RCC 7860 (cell line): ENCODE results near the gene ANKRD12.

ENCODE experiments used
- DNase-seq: peaks from one replicate; pipeline ENCODE4 v3.0.0-alpha.2; 2015; ENCODE audit warnings: low spot score
- FAIRE-seq: peaks from 2 replicates; lab custom pipeline; 2012; peaks lifted over from hg19 to GRCh38; lab: Jason Lieb, UNC

The ANKRD12 gene

GRCh38 chr18:9105420-9105819, 31.2 kb upstream of the ANKRD12 start:
- FAIRE-seq (no peak), DNase-seq (no peak)

DNA sequence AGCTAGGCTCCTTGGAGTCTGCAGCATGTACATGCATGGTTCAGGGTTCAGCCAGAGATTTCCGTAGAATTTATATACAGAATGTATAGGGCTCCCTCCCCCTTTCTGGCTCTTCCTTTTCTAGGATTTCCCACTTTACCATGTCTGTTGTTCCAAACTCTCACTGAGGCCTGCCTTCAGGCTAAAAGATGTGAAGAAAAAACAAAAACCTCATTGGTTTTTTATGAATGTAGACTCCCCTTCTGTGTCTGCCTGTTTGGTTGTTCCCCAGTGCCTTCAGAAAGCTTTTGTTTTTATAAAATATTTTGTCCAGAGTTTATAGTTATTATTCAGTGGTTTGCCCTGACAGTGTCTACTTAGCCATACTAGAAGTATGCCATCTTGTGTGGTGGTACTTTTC, 30.5 kb upstream of the ANKRD12 start:
- DNase-seq (no peak), FAIRE-seq (no peak)

- no peak for FAIRE-seq
- DNase-seq, result no peak
Measured at GRCh38 chr18:9106800-9107584, 29.6 kb upstream of the ANKRD12 start.

DNA sequence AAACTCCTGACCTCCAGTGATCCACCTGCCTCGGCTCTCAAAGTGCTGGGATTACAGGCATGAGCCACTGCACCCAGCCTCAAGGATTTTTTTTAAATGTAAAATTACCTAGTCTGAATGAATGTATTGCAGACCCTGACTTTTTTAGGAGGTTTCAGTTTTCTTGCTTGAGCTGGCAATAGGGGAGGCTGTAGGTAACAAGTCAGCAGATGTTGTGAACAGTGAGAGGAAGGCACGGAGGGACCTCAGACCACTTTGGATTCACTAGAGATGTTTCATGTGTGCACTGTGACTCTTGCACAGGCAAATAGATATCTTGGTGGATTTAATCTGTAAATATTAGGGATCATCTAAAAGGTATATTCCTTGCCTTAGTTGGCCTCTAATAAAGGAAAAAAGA, 27.7 kb upstream of the ANKRD12 start:
- FAIRE-seq, result no peak
- DNase-seq, result no peak

DNA sequence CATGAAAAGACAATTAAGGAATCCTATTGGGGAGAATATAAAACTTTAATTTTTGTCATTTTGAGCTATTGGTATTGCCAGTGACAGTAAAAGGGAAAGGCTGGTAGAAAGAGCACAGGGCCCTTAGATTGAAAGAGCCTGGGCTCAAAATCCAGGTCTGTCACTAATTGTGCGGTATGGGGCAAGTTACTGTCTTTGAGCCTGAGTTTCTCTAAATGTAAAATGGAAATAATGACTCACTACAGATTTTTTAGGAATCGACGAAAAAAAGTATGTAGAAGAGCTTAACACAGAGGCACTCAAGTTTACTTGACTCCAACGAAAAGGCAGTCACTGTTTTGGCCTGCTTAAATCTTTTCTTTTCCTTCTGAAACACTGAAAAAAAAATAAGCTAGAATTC, 27.1 kb upstream of the ANKRD12 start:
- no peak for FAIRE-seq
- DNase-seq, result no peak

- FAIRE-seq (no peak), DNase-seq (no peak)
Measured at GRCh38 chr18:9113468-9114149, 23.0 kb upstream of the ANKRD12 start.

DNA sequence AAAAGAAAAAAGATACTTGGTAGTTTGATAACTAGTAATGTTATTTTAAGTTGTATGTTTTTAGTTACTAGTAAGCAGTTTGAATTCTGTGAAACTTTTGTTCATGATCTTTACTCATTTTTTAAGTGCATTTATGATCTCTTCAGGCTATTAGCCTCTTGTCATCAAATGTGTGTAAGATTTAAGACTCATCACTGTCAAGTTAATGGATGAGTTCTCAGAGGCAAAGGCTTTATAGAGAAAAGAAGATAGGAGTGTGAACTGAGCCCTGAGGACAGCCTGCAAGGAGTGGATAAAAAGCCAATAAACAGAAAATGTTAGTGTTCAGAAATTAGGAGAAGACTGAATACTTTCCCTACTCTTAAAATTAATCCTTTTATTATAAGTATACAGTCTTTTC, 20.6 kb upstream of the ANKRD12 start:
- DNase-seq, result no peak
- FAIRE-seq, result peak; percentile 17

DNA sequence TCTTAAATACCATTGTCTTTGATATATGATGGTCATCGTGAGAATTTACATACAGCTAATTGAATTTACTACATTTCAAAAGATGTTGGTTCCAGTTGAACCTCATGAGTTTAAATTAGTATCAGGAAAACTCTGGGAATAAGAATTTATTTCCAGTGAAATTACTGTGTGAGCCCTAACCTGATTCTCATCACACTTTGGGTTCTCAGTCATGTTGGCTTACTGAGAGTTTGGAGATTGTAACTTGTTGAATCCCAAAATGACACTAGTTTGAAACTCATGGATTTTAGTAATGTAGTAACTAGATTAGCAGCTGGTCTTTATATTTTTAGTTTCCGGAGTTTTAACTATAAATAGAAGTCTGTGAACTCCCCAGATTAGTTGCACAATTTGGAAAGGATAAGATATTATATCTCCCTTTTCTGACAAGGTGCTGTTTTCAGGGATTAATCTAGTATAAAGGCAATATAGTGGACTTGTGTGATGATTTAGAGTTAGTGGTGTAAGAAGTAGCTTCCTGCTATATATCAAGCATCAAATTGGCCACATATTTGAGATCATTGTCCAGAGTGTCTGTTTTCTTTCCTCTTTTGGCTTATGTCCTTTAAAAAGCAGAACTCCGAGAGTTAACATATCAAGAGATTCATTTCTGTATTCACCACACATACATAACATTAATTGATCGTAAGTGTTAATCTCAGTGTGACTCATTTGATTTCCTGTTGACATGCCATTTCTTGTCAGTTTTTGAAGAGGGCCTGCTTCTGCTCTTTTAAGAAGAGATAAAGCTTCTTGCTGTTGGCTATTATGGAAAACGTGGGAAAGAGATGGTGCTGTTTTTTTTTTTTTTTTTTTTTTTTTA, 18.4 kb upstream of the ANKRD12 start:
- DNase-seq, result no peak
- no peak for FAIRE-seq

DNA sequence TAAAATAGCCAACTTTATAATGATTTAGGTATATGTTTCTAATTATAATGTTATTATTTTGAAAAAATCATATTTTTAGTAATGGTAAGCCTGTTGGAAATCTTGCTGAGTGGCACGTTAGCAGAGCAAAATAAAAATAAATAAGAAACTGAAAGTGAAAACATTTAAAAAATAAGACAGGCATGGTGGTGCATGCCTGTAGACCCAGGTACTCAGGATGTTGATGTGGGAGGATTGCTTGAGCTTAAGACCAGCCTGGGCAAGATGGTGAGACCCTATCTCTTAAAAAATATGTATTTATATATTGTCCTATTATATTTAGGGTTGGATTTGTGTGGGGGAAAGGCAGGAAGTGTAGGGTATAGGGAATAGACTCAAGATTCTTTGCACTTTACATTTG, 15.8 kb upstream of the ANKRD12 start:
- FAIRE-seq (no peak), DNase-seq (no peak)

DNA sequence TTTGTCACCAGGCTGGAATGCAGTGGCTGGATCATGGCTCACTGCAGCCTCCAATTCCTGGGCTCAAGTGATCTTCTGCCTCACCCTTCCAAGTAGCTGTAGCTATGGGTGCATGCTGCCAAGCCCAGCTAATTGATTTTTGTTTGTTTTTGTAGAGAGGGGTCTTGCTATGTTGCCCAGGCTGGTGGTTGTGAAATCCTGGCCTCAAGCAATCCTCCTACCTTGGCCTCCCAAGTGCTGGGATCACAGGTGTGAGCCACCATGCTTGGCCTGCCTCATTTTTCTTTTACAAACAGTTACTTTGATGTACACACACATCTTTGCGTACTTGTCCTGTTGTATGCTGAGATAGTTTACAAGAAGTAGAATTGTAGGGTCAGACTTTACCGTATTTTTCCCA, 13.1 kb upstream of the ANKRD12 start:
- FAIRE-seq, result no peak

DNA sequence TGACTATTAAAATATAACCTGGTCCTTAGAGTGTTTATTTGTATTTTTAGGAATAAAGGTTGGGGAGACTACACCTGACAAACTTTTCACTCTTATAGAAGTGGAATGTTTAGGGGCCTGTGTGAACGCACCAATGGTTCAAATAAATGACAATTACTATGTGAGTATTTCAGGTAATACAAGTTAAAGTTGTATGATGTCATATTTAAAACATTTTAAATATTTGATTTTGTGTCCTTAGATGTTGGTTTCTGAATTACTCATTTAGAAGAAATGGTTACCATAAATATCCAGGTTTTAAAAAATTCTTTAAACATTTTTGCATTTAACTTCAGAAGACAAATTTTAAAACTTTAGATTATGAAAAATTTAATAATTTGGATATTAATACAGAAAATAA, 11.8 kb upstream of the ANKRD12 start:
- FAIRE-seq, result peak; percentile 60
- no peak for DNase-seq

More for the DNA sequence above, 13.1 kb upstream of the ANKRD12 start:
- DNase-seq, result no peak

- FAIRE-seq, result no peak
- no peak for DNase-seq
Measured at GRCh38 chr18:9126337-9126736, 10.2 kb upstream of the ANKRD12 start.

GRCh38 chr18:9130195-9130594, 6.4 kb upstream of the ANKRD12 start:
- DNase-seq, result no peak
- no peak for FAIRE-seq

- DNase-seq, result no peak
- no peak for FAIRE-seq
Measured at GRCh38 chr18:9130806-9131205, 5.8 kb upstream of the ANKRD12 start.

- FAIRE-seq, result no peak
- DNase-seq, result no peak
Measured at GRCh38 chr18:9132628-9133027, 4.0 kb upstream of the ANKRD12 start.

DNA sequence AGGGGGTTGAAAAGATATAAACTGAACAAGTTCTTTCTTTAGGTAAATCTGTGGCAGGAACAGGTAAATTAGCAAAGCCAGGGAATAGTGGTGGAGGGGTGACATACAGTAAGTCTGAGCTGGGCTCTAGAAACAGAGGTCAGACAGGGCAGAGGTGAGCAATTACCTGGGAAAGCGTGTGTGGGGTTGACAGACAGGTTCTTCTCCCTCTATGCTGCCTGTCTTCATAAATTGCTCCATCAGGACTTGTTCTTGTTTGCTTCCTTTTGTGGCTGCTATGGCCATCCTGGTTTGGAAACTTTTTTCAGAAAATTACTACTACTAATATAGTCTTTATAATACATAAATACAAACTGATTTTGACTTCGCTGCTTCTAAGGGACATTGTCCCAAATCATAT, 3.4 kb upstream of the ANKRD12 start:
- FAIRE-seq, result no peak
- DNase-seq, result no peak

DNA sequence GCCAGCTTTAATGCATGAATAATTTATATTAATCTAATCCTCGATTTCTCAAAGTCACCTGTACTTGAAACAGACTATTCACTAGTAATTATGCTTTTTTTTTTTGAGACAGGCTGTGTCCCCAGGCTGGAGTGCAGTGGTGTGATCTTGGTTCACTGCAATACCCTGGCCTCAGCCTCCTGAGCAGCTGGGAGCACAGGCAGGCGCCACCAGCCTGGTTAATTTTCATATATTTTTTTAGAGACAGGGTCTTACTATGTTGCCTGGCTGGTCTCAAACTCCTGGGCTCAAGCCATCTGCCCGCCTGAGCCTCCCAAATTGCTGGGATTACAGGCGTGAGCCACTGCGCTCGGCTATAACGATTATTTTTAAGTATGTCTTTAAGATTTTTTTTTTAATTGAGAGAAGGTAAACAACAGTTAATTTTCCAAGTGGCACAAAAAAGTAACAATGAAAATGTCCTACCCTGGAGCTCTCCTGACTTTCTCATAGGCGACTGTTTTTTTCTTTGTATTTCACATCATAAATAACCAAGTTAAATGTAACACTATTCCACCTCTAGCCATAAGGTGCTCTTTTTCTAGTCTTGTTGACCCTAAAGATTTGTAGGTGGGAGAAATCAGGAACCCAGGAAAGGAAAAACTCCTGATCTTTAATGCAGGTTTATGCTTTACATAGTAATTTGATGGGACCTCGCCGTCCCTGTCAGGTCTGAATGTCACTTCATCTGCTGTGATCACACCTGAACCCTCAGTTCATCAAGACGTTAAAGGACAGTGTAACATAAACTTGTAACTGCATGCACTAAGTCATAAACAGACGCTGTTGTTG, 1.3 kb upstream of the ANKRD12 start:
- no peak for FAIRE-seq
- DNase-seq, result no peak

GRCh38 chr18:9135912-9136314, 668 bp upstream of the ANKRD12 start:
- no peak for DNase-seq
- FAIRE-seq, result no peak

- peak; percentile 62 for DNase-seq
- FAIRE-seq, result no peak
Measured at GRCh38 chr18:9137168-9138066, 836 bp downstream of the ANKRD12 start.
